KOPT-K1 (cell line): ENCODE data around the gene RBM47.
"Not testable (repeated sequence)": the region's sequence is repeated elsewhere in the genome, so short reads cannot be mapped to it uniquely, and the experiment has no call there.

Experiments used
- H3K27ac ChIP-seq: fragments of 200-600 bp; sonication (generic); 2 replicates; pipeline ENCODE4 v1.5.1; 2016; ENCODE audit warnings: antibody characterized with exemption, mild to moderate bottlenecking, low read depth, low read length; ENCODE audit not compliant: poor library complexity, severe bottlenecking
- H3K36me3 ChIP-seq: fragments of 200-600 bp; sonication (generic); 2 replicates; pipeline ENCODE4 v1.5.1; 2017; ENCODE audit warnings: antibody characterized with exemption, mild to moderate bottlenecking, low read length, moderate library complexity; ENCODE audit not compliant: insufficient read depth
- H3K9me3 ChIP-seq: fragments of 200-600 bp; sonication (generic); 2 replicates; pipeline ENCODE4 v1.5.1; 2017; ENCODE audit warnings: antibody characterized with exemption, low read length, mild to moderate bottlenecking; ENCODE audit not compliant: insufficient read depth, poor library complexity, severe bottlenecking

Gene RBM47

GRCh38 chr4:40550196-40550595 is 79.5 kb downstream of the RBM47 start:
- Histone ChIP-seq H3K9me3 (no peaks in the 10 kb centered on the region), H3K36me3 (no peaks in the 10 kb centered on the region), H3K27ac (peak overlapping the region; percentile 58)

- Histone ChIP-seq H3K36me3 (no peaks in the 10 kb centered on the region), H3K9me3 (no peaks in the 10 kb centered on the region), H3K27ac (no peak overlapping the region)
Observed at GRCh38 chr4:40548256-40548655, 81.4 kb downstream of the RBM47 start.

- Histone ChIP-seq H3K9me3 (no peaks in the 10 kb centered on the region), H3K36me3 (no peaks in the 10 kb centered on the region), H3K27ac (no peak overlapping the region)
Observed at GRCh38 chr4:40547789-40548132, 81.9 kb downstream of the RBM47 start.

- Histone ChIP-seq H3K36me3 (no peaks in the 10 kb centered on the region), H3K27ac (no peak overlapping the region)
Observed at GRCh38 chr4:40546969-40547788, 82.5 kb downstream of the RBM47 start.

GRCh38 chr4:40546506-40546905 is 83.2 kb downstream of the RBM47 start:
- H3K27ac ChIP-seq: no peak overlapping the region

More at GRCh38 chr4:40546969-40547788, 82.5 kb downstream of the RBM47 start:
- no peaks in the 10 kb centered on the region for H3K9me3 ChIP-seq

GRCh38 chr4:40545487-40545886 is 84.2 kb downstream of the RBM47 start:
- not testable (repeated sequence) for H3K27ac ChIP-seq, H3K9me3 ChIP-seq, H3K36me3 ChIP-seq

More at GRCh38 chr4:40546506-40546905, 83.2 kb downstream of the RBM47 start:
- no peaks in the 10 kb centered on the region for H3K9me3 ChIP-seq
- H3K36me3 ChIP-seq: no peaks in the 10 kb centered on the region

GRCh38 chr4:40544221-40544620 is 85.4 kb downstream of the RBM47 start:
- no peaks in the 10 kb centered on the region for H3K9me3 ChIP-seq
- H3K27ac ChIP-seq: no peak overlapping the region
- no peaks in the 10 kb centered on the region for H3K36me3 ChIP-seq

- Histone ChIP-seq H3K36me3 (no peaks in the 10 kb centered on the region), H3K9me3 (no peaks in the 10 kb centered on the region), H3K27ac (no peak overlapping the region)
Observed at GRCh38 chr4:40540800-40541199, 88.9 kb downstream of the RBM47 start.

GRCh38 chr4:40536032-40536431 is 93.6 kb downstream of the RBM47 start:
- no peaks in the 10 kb centered on the region for H3K36me3 ChIP-seq
- no peaks in the 10 kb centered on the region for H3K9me3 ChIP-seq
- no peak overlapping the region for H3K27ac ChIP-seq

- H3K27ac ChIP-seq: no peak overlapping the region
- H3K9me3 ChIP-seq: no peaks in the 10 kb centered on the region
- no peaks in the 10 kb centered on the region for H3K36me3 ChIP-seq
Observed at GRCh38 chr4:40531636-40532023, 98.0 kb downstream of the RBM47 start.

- Histone ChIP-seq H3K9me3 (no peaks in the 10 kb centered on the region), H3K27ac (no peak overlapping the region), H3K36me3 (no peaks in the 10 kb centered on the region)
Observed at GRCh38 chr4:40530961-40531635, 98.6 kb downstream of the RBM47 start.

GRCh38 chr4:40526741-40527140 is 102.9 kb downstream of the RBM47 start:
- Histone ChIP-seq H3K36me3 (no peaks in the 10 kb centered on the region), H3K27ac (no peak overlapping the region), H3K9me3 (no peaks in the 10 kb centered on the region)

GRCh38 chr4:40525752-40526598 is 103.7 kb downstream of the RBM47 start:
- Histone ChIP-seq H3K27ac (no peak overlapping the region), H3K9me3 (no peaks in the 10 kb centered on the region), H3K36me3 (no peaks in the 10 kb centered on the region)

- Histone ChIP-seq H3K9me3 (no peaks in the 10 kb centered on the region), H3K36me3 (no peaks in the 10 kb centered on the region), H3K27ac (no peak overlapping the region)
Observed at GRCh38 chr4:40524366-40525041, 105.2 kb downstream of the RBM47 start.

GRCh38 chr4:40523581-40523980 is 106.1 kb downstream of the RBM47 start:
- Histone ChIP-seq H3K27ac (no peak overlapping the region), H3K9me3 (no peaks in the 10 kb centered on the region), H3K36me3 (no peaks in the 10 kb centered on the region)
